ENCODE results near the gene ST3GAL5.
A peak's percentile ranks its signal among the peaks of the same experiment; 100 is the strongest.
"Not testable (repeated sequence)": the region's sequence is repeated elsewhere in the genome, so short reads cannot be mapped to it uniquely, and the experiment has no call there.

The ST3GAL5 gene

DNA sequence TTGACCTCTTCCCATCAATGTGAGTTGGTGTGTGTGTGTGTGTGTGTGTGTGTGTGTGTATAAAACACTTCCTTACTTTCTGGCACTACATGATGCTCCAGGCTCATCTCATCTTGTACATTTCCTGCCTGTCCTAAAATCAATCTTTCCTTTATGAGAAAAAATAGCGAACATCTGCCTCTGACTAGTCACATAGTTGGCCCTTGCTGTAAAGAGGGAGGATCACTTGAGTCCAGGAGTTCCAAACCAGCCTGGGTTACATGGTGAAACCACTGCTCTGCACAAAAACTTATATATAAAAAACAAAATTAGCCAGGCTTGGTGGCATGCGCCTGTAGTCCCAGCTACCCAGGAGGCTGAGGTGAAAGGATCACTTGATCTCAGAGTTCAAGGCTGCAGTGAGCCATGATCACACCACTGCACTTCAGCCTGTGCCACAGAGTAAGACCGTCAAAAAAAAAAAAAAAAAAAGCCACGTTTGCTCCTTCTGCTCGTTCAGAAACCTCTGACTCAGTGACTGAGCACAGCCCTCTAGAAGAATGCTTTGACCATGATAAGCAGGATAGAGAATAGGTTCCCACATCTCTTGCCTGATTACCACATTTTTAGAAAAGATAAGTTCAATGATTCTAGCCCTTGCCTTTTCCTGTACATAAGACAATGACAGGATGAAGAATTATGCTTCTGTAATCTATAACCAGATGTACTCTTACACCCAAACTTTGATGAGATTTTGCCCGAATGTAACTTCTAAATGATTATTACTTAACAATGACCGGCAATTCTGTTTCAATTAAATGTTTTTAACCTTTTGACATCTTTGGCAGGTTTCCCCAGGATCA, 45.2 kb upstream of the ST3GAL5 start:
- Histone ChIP-seq H3K4me3 (no peak overlapping the region), H3K27ac (no peak overlapping the region)
- no peak for DNase-seq (ENCODE audit: low spot score)
- TF ChIP-seq, protein P1, sequence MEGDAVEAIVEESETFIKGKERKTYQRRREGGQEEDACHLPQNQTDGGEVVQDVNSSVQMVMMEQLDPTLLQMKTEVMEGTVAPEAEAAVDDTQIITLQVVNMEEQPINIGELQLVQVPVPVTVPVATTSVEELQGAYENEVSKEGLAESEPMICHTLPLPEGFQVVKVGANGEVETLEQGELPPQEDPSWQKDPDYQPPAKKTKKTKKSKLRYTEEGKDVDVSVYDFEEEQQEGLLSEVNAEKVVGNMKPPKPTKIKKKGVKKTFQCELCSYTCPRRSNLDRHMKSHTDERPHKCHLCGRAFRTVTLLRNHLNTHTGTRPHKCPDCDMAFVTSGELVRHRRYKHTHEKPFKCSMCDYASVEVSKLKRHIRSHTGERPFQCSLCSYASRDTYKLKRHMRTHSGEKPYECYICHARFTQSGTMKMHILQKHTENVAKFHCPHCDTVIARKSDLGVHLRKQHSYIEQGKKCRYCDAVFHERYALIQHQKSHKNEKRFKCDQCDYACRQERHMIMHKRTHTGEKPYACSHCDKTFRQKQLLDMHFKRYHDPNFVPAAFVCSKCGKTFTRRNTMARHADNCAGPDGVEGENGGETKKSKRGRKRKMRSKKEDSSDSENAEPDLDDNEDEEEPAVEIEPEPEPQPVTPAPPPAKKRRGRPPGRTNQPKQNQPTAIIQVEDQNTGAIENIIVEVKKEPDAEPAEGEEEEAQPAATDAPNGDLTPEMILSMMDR (IDR thresholded peaks at IDR 0.05): no peak

DNA sequence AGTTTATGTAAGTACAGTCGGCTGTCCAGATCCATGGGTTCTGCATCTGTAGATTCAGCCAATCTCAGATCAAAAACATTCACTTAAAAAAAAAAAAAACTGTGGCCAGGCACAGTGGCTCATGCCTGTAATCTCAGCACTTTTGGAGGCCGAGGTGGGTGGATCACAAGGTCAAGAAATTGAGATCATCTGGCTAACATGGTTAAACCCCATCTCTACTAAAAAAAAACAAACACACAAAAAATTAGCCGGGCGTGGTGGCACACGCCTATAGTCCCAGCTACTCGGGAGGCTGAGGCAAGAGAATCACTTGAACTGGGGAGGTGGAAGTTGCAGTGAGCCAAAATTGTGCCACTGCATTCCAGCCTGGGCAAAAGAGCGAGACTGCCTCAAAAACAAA, 42.4 kb upstream of the ST3GAL5 start:
- H3K27ac ChIP-seq: peak overlapping the region in 1 of 2 donors; percentile 47
- DNase-seq (ENCODE audit: low spot score); H3K4me3 ChIP-seq: not testable (repeated sequence)

DNA sequence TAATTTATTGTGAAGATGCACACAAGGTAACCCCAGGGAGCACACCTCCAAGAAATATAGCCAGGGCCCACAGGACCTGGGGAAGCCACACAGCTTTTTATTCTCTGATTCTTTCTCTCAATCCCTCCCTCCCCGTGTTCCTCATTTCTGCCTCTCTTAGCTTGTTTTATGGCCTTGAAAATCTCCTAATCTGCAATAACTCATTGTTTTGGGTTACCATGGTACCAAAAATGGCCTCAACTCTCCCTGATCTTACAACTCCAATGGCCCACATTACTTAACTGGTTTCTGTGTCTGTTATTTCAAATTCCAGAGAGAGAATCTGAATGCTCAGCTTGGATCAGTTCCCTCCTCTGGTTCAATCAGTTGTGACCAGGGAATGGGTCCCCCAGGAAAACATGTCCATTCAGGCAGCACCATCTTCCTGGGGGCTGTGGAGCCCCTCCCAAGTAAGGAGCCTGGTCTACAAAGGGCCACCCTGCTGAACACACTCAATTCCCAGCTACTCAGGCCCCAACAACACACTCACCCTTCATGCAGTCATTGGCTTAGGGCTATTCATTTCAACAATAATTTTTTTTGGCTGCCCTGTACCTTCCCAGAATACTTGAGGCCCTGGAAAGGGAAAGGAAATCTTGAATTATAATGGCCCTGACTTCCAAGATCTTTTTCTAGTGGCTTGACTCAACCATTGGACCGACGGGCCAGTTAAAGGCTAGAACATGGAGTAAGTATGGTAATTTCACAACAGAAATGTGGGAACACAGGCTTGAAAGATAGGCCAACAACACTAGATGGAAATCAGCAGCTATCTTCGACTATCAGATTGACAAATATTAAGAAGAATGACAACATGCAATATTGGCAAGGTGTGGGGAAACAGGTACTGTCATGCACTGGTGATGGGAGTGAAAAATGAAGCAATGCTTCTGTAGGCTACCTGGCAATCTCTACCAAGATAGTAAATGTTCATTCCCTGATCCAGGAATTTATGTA, 41.6 kb upstream of the ST3GAL5 start:
- Histone ChIP-seq H3K27ac (peak overlapping the region in 1 of 2 donors; percentile 57), H3K4me3 (no peak overlapping the region)
- DNase-seq (ENCODE audit: low spot score): no peak
- TF ChIP-seq, protein P1 (IDR thresholded peaks at IDR 0.05): no peak

DNA sequence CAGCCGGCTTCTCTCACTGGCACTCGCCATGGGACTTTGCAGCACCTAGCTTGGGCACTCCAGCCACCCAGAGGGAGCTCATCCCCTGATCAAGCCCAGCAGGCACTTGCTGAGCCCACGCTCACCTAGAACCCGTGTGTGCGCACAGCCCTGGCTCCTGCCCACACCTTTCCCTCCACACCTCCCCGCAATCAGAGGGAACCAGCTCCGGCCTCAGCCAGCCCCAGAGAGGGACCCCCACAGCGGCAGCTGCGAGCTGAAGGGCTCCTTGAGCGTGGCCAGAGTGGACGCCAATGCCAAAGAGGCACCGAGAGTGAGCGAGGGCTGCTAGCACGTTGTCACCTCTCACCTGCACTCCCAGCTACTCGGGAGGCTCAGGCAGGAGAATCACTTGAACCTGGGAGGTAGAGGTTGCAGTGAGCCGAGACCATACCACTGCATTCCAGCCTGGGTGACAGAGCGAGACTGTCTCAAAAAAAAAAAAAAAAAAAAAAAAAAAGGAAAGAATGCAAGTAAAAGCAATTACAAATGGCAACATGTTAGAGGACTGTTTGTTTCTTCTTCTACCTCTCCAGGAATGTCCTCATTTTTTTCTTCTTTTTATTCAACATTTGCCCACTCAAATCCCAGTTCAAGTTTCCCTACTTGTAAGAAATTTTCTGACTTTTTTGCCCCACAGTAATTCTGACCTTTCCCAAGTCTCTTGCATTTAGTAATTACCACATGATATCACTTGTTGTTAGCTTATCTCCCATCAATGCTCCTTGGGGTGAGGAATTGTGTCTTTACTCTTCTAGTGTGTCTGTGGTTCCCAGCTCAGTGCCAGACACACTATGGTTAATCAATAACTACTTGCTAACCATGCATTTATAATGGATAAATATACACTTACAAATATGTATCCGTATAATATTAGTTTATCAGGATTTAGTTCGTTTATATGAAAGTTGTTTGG, 40.6 kb upstream of the ST3GAL5 start:
- TF ChIP-seq, protein P1 (IDR thresholded peaks at IDR 0.05): no peak

DNA sequence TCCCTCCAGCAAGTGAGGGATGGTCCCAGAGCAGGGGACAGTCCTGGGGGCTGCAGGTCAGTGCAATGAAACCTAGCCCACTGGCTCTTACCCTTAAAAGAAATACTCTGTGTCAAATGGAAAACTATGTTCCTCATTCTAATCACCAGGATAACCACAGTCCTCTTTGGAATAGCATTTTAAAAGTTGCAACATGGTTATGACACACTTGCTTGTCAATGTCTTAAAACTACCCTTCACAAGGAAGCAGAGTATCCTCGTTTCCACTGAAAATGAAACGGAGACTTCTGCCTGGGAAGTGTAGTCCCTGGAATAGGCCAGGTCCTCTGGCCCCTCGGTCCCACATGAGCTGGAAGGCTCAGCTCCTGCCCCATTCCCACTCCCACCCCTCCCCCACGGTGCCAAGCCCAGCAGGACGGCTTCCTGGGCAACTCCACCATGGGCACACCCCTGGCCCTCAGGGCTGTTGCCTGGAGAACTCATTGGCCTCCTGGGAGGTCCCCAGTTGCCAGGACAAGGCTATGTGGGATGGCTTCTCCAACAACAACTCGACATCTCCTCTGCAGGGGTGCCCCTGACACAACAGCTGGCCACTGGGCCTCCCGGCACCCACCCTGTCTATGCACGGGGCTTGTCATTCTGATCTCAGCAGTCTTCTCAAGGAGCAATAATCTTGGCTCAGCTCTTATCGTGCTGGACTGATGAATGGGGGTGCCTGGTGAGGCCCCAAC, 38.3 kb upstream of the ST3GAL5 start:
- TF ChIP-seq, protein P1 (IDR thresholded peaks at IDR 0.05): no peak
- Histone ChIP-seq H3K4me3 (no peak overlapping the region), H3K27ac (peak overlapping the region in 1 of 2 donors; percentile 71)
- no peak for DNase-seq (ENCODE audit: low spot score)

More for the DNA sequence above, 40.6 kb upstream of the ST3GAL5 start:
- peak overlapping the region in 1 of 2 donors; percentile 57 for H3K27ac ChIP-seq
- DNase-seq (ENCODE audit: low spot score): no peak
- no peak overlapping the region for H3K4me3 ChIP-seq

DNA sequence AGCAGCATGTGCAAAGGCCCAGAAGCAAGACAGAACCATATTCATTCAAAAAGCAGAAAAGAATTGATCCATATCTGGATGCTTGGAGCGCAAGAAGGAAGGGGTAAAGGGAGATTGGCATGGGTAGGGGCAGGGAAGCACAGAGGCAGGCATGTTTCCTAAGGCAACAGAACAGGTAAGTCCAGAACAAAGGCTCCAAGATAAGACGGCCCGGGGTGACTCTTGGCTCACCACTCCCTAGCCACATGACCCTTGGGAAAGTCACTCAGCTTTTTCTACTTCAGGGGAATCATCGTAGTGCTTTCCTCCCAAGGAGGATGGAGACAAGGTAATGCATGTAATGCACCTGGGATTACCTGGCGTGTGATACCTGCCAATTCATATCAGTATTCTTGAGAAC, 37.7 kb upstream of the ST3GAL5 start:
- Histone ChIP-seq H3K27ac (peak overlapping the region in 1 of 2 donors; percentile 57), H3K4me3 (no peak overlapping the region)
- DNase-seq (ENCODE audit: low spot score): no peak
- TF ChIP-seq, protein P1 (IDR thresholded peaks at IDR 0.05): no peak

Data from coronary artery (tissue), 2 donors.